ENCODE results near the gene FAM20C. TPM values are rescaled to one million over a fixed set of nuclear protein-coding genes. Genes with fewer than 3 reads are reported as not detected.

The FAM20C gene
- total RNA-seq, 1 experiment from 2014 or later = 62.6 TPM

DNA sequence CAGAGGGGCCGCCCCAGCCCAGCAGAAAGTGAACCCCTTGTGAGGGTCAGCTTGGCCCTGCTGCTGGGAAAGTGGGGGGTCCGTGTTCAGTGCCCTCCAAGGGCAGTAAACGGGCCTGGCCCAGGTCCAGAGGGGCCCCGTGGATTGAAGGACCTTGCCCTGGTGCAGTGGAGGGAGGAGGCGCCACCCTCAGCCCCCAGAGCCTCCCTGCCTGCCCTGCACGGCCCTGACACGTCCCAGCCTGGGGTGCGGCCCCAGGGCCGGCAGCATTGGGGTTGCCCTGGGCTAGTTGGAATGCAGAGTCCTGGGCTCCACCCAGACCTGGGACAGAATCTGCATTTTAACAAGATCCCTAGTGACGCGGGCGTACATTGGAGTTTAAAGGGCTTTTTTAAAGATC is 54.8 kb downstream of the FAM20C start:
- H3K9me3 Mint-ChIP-seq = no peaks in the 10 kb centered on the region
- H3K27me3 Mint-ChIP-seq (ENCODE audit: low read depth) = no peaks in the 10 kb centered on the region
- Histone ChIP-seq H2BK5ac (ENCODE audit: insufficient read length, low read length) (no peak overlapping the region), H3K9me3 (ENCODE audit: control insufficient read depth, low read depth, low read length) (no peaks in the 10 kb centered on the region), H3K18ac (ENCODE audit: insufficient read length, low read depth, low read length) (no peak overlapping the region), H2BK120ac (ENCODE audit: low read depth, low read length, poor library complexity, severe bottlenecking) (no peak overlapping the region), H2BK12ac (ENCODE audit: insufficient read length, low read depth, low read length) (no peak overlapping the region), H3K27ac (ENCODE audit: insufficient read length, low read depth, low read length) (no peak overlapping the region), H2BK20ac (ENCODE audit: low read depth, low read length, poor library complexity, severe bottlenecking) (no peak overlapping the region), H3T11ph (ENCODE audit: low read length) (no peak overlapping the region), H3K56ac (ENCODE audit: insufficient read length, low read depth, low read length) (no peak overlapping the region), H3K4me2 (ENCODE audit: insufficient read depth, insufficient read length, low read length) (no peak overlapping the region), H3K79me1 (ENCODE audit: insufficient read depth, low read depth, low read length, poor library complexity, severe bottlenecking) (no peaks in the 10 kb centered on the region), H2BK15ac (ENCODE audit: low read depth, low read length) (no peak overlapping the region), H3K79me2 (ENCODE audit: insufficient read depth, low read length) (no peaks in the 10 kb centered on the region), H4K8ac (replicated peaks; ENCODE audit: insufficient read length, low read depth, low read length) (no peak overlapping the region), H3K14ac (ENCODE audit: insufficient read depth, low read length) (no peak overlapping the region), H3K23me2 (ENCODE audit: insufficient read length, low read depth, low read length, poor library complexity, severe bottlenecking) (peaks cover 2% of the 10 kb centered on the region), H4K5ac (ENCODE audit: insufficient read length, low read depth, low read length) (no peak overlapping the region), H4K91ac (ENCODE audit: insufficient read length, low read depth, low read length) (no peak overlapping the region), H3K27me3 (ENCODE audit: insufficient read depth, low read length) (no peaks in the 10 kb centered on the region), H2AK5ac (ENCODE audit: insufficient read length, low read length) (no peak overlapping the region), H3K4ac (ENCODE audit: low read depth, low read length) (no peak overlapping the region), H3K9ac (ENCODE audit: extremely low read depth, insufficient read length, low read length) (no peak overlapping the region), H3K23ac (ENCODE audit: insufficient read length, low read depth, low read length) (no peak overlapping the region), H3K4me1 (ENCODE audit: insufficient read depth, low read length) (no peaks in the 10 kb centered on the region), H4K20me1 (ENCODE audit: control insufficient read depth, insufficient read depth, insufficient read length) (no peaks in the 10 kb centered on the region), H2AFZ (ENCODE audit: low read length) (no peak overlapping the region)
- DNase-seq = no peak
- TF ChIP-seq, protein P1, sequence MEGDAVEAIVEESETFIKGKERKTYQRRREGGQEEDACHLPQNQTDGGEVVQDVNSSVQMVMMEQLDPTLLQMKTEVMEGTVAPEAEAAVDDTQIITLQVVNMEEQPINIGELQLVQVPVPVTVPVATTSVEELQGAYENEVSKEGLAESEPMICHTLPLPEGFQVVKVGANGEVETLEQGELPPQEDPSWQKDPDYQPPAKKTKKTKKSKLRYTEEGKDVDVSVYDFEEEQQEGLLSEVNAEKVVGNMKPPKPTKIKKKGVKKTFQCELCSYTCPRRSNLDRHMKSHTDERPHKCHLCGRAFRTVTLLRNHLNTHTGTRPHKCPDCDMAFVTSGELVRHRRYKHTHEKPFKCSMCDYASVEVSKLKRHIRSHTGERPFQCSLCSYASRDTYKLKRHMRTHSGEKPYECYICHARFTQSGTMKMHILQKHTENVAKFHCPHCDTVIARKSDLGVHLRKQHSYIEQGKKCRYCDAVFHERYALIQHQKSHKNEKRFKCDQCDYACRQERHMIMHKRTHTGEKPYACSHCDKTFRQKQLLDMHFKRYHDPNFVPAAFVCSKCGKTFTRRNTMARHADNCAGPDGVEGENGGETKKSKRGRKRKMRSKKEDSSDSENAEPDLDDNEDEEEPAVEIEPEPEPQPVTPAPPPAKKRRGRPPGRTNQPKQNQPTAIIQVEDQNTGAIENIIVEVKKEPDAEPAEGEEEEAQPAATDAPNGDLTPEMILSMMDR (conservative IDR thresholded peaks at IDR 0.05) = no peak
- WGBS (ENCODE audit: extremely low coverage, insufficient read length, low lambda C conversion rate) = no CpG with 5 or more reads among the region's 12 CpGs
- H3K27ac Mint-ChIP-seq = no peak overlapping the region
- H3K4me1 Mint-ChIP-seq = no peaks in the 10 kb centered on the region
- H3K4me3 Mint-ChIP-seq = no peak overlapping the region
- peaks cover 30 to 51% (median 38%) of the 10 kb centered on the region in 3 experiments for H3K36me3 Mint-ChIP-seq (ENCODE audit: insufficient read depth in 1 of 3, low read depth in 3 of 3)
